HL-60/S4 (cell line): ENCODE data around the gene ZSCAN18.

Source experiments
- in situ Hi-C: fragments of 300-500 bp; cut with MboI; formaldehyde crosslinking; loops from 2 replicates; pipeline ENCODE4 v1.14.3; 2022; ENCODE audit warnings: low sequenced_read_pairs

Gene ZSCAN18

DNA sequence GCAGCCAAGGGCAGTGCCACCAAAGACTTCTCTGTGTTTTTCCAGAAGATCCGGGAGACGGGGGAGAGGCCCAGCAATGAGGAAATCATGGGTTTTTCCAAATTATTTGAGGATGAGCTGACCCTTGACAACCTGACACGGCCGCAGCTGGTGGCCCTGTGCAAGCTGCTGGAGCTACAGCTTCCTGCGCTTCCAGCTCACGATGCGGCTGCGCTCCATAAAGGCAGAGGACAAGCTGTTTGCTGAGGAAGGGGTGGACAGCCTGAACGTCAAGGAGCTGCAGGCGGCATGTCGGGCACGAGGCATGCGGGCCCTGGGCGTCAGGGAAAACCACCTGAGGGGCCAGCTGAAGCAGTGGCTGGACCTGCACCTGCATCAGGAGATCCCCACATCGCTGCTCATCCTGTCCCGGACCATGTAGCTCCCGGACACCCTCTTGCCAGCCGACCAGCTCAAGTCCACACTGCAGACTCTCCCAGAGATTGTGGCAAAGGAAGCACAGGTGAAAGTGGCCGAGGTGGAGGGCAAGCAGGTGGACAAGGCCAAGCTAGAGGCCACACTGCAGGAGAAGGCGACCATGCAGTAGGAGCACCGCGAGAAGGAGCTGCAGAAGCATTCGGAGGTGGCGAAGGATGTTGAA lies 52.5 kb downstream of the ZSCAN18 start:
- in situ Hi-C loops, result no loop called here

DNA sequence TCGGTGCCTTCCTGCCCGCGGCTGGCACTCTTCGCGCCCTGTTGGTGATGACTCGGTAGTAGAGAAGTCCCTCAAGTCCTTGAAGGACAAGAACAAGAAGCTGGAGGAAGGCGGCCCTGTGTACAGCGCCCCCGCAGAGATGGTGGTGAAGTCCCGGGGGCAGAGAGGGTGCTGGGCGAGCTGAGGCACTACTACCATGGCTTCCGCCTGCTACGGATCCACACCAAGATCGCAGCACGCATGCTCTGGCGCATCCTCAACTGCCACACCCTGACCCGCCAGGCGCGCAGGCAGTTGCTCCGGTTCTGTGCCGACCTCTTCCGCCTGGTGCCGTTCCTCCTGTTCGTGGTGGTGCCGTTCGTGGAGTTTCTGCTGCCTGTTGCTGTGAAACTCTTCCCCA lies 53.1 kb downstream of the ZSCAN18 start:
- in situ Hi-C loops, result no loop called here

DNA sequence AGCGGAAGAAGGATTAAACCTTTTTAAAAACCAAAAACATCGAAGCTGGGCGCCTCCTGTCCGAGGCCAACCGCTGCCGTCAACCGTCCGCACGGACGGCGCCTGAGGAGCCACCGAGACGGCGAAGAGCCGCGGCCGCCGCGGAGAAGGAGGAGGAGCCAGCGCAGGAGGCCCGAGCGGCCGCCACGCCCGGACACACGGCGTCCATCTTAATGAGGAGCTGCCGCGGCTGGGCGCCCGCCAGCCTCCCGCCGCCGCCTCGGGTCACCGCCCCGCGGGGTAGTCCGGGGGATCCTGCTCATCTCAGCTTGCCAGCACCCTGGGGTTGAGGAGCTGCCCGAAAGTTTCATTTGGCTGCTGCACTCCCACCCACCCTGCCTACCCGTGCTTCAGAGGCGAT lies 53.6 kb downstream of the ZSCAN18 start:
- in situ Hi-C loops, result no loop called here

DNA sequence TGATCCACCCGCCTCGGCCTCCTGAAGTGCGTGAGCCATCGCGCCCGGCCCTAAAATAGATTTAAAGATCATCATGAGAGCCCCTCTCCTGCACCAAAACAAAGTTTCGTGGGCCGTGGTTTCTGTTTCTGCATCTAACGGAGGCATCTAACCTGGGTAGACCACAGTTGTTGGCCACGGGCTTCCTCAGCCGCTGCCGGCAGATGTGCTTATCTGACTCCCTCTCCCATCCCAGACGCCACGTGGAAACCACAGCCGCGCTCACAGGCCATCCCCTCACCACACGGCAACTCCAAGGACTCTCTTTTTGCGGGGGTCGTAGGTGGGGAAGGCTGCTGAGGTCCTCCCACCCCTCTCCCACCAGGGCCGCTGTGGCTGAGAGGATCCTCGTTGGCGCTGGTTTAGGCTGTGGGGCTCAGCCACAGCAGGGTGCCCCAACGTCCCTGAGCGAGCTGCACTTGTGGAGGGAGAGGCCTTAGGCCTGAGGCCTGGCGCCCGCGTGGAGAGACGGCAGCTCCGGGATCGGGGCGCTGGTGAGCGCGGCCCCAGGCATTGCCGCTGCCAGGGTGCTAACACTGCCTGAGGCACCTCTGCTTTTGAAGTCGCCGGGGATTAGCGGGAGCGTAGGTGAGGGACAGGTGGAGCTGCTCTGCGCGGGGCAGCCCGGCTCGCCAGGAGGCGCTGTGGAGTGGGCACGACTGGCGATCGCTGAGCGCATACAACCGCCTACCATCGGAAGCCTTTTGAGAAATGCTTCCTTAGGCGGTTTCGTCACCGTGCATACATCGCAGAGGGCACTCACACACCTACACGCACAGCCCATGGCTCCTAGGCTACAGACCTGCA lies 55.3 kb downstream of the ZSCAN18 start:
- in situ Hi-C loops, result no loop called here

DNA sequence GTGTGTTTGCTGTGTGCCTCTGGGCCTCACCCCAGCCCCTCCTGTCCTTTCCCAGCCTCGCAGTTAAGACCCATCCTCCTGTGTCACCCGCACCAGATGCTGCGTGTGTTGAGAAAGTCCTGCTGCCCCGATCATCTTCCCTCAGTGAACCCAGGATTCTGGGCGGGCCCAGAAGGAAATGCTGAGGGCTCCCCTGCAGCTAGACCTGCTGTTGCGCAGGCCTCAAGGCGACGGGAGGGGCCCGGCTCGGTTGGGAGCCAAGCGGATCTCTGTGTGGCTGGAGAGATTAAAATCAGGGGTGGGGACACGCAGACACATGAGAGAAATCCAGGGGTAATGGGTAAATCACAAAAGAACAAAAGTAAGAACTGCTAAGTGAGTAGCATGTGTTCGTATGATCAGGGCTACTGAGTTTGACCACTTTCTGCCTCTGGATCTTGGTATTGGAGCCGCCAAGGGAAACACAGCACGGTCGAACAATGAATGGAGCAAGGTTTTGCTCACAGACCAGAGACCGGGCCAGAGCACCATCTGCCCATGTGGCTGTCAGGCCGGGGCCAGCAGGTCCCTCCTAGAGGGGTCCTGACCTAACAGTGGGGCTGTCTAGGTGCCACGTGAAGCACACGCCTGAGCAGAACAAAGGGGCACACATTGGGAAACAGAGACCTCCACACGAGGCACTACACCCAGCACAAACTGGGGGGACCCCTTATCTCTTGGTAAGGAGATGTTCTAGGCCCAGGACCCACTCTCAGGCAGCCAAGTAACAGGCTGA lies 57.1 kb downstream of the ZSCAN18 start:
- in situ Hi-C loops, result no loop called here

DNA sequence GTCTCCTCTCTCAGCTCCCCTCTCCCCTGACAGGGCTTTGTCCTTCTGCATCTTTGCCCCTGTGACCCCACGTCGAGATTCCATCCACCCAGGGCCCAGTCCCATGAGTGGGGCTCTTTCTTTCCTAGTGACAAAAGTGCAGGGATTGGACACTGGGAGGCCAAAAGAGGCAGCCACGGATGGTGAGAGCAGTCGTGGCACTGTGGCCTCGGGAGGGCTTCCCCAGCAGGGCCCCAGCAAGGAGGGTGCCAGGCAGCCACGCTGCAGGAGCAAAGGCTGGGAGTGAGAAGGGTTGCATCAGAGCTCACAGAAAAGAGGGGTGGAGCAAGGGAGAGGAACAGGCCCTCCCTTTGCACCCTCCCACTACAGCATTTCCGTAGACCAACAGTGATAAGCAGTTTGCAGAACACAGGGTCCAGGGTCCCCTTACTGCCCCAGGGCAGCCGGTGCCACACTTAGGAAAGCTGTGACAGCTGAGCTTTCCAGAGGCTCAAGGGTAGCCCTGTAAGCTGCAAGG lies 59.3 kb downstream of the ZSCAN18 start:
- in situ Hi-C loops, result no loop called here

DNA sequence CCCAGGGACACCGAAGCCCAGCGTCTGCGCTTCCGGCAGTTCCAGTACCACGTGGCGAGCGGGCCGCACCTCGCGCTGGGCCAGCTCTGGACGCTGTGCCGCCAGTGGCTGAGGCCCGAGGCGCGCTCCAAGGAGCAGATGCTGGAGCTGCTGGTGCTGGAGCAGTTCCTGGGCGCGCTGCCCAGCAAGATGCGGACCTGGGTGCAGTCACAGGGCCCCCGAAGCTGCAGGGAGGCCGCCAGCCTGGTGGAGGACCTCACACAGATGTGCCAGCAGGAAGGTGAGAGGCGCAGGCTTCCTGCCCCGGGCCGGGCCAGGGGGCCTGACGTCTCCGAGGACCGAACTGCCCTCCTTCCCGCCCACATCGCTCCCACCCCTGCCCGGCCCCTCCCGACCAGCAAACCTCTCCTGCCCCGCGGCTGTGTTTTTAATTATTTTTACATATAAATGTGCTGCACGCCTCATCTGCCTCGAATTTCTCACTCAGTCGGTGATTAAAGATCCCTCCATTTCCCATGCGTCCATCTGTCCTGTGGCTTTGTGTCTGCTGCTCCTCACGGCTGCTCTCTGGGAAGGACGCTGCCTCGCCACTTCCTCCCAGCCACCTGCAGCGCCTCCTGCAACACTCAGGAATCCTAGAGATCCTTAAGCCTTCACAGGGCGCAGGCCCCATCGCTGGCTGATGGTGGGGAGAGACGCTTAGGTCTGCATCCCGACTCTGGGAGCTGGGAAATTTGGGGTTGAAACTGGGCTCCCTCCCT lies 59.9 kb downstream of the ZSCAN18 start:
- in situ Hi-C loops, result no loop called here

DNA sequence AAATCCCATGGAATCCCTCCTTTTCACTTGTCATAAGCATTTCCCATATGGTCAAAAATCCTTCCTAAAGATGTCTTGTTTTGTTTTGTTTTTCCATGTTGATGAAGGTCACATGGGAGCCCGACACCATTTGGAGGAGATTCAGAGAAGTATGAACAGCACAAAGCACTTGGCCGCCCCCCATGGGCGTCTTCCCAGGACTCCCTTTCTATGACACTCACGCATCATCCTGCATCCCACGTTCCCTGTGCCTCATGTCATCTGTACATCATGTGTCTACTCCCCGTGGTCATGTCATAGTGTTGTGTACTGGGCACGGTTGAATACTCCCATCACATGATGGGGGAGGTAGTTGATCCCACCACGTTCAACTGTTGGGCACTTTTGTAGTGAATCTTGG lies 62.2 kb downstream of the ZSCAN18 start:
- in situ Hi-C loops, result no loop called here

DNA sequence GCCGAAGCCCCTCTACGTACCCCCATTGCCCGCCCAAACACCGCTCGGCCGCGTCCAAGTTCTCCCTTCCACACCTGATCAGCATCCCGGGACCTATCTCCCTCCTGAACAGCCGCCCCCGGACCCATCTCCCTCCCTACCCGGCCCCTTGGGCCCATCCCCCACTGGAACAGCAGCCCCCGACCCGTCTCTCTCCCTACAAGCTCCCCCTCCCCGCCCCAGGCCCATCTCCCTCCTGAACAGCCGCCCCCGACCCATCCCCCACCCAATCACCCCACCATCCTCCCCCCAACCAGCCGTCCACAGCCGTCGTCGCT lies 63.6 kb downstream of the ZSCAN18 start:
- in situ Hi-C loops, result no loop called here
